Measurements from ENCODE around the gene MRPL45.
A peak's percentile ranks its signal among the peaks of the same experiment; 100 is the strongest.

The MRPL45 gene

DNA sequence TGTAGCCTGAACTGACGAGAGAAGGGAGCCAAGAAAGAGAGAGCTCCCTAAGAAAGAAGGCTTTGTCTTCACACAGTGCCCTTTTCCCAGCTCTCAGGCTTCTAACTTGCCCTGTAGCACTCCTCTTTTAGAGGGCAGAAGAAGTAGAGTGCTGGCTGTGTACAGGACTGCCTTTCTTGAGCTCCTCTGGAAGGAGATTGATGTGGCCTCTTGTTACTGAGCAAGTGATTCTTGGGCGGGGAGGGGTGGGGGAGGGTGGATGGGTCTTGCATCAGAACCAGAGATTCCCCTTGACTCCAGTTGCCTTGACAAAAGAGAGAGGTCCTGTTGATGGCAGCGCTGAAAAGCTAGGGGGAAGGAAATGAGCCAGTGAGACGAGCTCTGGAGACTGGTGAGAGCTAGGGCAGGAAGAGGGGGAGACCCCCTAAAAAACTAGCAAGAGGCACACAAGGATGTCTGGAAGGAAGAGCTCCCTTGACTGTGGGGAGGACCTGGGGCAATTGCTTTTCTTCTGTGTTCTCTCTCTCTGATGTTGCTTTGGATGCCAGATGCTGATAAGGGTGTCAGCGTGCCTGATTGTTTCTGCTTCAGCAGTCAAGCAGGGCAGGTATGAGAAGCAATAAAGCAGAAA is 28.4 kb downstream of the MRPL45 start:
- DNase-seq, result no peak

DNA sequence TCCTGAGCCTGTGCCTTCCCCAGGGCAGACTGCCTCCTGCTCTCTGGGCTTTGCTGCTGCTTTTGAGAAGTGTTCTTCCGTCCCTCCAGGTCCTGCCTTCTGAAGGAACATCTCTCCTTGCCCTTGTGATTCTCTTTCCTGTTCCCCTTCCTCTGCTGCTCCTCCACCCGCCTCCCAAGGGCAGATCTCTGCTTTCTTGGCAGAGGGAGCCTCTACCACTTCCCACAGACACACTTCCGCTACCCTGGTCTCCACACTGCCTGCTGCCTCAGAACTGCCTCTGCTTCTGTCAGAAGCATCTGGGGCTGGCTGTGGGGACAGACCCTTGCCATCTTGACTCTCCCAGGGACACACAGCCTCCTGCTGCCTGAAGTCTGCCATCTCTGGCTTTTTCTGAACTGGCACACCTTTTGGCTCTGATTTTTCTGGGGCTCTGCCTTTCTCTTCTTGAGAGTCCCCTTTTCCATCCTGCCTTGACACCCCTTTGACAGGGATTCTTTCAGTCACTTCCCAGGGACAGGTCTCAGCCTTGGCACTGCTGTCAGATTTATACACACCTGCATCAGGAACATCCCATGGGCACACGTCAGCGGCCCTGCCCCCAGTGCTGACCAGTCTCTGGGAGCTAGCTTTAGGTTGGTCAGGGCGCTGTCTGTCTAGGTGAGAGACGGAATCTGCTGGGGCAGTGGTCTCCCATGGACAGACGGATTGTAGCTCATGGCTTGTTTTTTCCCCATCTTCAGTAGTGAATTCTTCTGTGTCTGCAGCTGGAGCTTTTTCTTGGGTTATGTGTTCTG is 30.2 kb downstream of the MRPL45 start:
- no peak for DNase-seq

GRCh38 chr17:38327936-38328335 is 31.0 kb downstream of the MRPL45 start:
- DNase-seq, result no peak

DNA sequence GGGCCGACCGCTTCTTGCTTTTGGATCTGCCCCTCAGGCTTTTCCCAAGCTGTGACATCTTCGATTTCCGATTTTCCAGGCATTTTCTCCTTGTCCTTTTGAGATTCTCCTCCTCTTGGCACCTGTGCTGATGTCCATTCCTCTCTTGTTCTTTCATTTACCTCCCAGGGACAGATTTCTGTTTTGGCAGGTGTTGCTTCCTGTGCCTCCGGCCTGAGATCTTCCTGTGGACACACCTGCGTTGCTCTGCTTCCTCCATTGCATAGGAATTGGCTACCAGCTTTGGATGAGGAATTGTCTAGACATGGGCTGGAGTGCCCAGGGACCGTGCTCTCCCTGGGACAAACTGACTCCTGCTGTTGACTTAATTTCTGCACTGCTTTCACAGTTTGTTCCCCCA is 31.7 kb downstream of the MRPL45 start:
- no peak for DNase-seq

DNA sequence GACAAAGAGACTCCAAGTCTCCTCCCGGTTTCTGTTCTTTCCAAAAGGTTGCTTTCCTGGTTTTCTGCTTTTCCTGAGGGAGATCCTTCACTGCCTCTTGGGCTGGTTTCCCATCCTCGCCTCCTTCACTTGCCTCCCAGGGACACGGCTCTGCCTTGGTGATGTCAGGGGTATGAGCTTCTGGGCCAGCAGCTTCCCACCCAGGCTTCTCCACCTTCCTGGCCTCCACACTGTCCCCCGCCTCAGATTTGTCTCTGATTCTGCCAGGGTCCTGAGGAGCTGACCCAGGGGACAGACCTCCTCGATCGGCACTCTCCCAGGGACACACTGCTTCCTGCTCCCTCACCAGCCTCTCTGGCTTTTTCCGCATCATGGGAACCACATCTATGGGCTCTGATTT is 32.3 kb downstream of the MRPL45 start:
- DNase-seq, result no peak

DNA sequence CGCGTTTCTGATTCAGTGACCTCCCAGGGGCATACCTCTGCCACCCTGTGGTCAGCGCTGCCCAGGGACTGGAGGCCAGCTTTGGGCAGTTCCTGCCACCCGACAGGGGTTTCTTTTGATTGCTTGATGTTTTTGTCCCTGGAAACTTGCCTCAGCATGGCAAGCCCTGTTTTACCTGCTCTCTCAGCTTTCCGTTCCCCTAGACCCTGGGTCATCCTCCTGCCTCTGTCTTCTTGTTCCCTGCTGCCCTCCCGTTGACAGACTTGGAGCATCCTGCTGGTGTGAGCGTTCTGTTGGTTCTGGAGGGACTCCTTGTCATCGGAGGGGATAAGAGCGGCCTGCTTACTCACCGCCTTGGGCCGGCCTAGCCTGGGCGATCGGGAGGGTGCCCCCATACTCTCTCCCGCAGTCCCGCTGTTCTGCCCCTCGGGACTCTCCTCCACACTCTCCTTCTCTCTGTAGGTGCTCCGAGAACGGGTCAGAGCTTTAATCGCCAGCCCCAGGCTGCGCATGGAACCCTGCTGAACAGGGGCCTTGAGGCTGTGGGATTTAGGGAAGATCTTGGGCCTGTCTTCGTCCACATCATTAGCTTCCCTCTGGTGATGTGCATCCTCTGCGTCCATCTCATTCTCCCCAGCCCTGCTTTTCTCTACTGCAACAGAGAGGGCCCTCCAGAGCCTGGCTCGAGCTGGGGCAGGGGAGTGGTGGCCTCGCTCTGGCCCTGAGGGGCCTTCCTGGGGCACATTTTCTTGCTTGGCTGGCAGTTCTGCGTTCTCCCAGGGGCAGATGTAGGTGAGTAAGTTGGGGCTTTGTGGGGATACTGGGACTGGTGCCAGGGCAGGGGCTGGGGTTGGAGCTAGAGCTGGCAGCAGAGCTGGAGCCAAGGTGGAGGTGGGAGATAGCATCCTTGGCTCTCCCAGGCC is 33.1 kb downstream of the MRPL45 start:
- DNase-seq, result no peak

DNA sequence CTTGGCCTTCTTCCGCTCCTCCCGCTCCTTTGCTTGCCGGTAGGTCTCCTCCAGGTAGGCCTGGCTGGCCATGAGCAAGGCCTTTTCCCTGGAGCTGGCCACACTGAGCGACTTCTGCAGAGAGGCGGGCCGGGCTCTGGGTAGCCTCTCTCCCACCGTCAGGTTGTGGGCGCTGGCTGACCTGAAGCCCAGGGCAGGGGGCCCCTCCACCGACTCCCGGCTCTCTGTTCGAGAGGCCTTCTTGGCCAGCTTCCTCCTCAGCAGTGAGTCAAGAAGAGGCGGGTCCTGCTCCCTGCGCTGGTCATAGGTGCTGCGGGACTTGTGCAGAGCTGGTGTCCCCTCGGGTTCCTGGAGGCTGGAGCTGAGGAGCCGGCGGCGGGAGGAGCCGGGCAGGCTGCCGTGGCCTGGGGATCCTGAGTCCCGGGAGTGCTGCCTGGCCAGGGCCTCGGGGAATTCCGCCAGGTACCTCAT is 34.0 kb downstream of the MRPL45 start:
- DNase-seq, result no peak

DNA sequence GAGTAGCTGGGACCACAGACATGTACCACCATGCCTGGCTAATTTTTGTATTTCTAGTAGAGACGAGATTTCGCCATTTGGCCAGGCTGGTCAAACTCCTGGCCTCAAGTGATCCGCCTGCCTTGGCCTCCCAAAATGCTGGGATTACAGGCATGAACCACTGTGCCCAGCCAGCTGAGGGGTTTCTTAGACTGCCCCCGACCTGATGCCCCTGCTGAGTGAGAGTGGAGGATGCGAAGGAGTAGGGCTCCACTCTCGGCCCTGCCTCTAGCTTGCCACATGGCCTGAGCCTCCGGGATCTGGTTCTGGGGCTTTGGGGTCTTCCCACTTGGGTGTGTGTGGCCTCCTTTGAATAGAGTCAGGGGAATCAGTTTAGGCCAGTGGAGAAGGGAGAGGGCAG is 35.8 kb downstream of the MRPL45 start:
- no peak for DNase-seq

- DNase-seq, result peak; percentile 66
Measured at GRCh38 chr17:38333635-38334295, 36.8 kb downstream of the MRPL45 start.

GRCh38 chr17:38334480-38335364 is 37.8 kb downstream of the MRPL45 start:
- DNase-seq, result no peak

DNA sequence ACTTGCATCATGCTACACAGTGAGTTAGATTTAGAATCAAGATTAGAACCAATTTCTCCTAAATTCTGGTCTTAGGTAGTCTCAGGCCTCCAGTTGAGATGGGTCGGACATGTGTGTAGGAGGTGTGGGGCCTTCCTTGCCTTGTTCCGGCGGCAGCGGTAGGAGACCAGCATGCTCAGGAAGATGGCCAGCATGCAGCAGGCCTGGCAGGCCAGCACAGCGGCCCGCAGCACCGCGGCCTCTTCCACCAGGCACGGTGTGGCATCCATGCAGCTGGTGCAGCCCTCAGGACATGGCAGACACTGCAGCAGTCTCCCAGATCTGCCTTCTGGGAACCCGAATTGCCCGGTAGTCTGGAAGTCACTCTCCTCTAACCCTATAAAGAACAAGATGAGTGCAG is 39.9 kb downstream of the MRPL45 start:
- DNase-seq, result no peak

DNA sequence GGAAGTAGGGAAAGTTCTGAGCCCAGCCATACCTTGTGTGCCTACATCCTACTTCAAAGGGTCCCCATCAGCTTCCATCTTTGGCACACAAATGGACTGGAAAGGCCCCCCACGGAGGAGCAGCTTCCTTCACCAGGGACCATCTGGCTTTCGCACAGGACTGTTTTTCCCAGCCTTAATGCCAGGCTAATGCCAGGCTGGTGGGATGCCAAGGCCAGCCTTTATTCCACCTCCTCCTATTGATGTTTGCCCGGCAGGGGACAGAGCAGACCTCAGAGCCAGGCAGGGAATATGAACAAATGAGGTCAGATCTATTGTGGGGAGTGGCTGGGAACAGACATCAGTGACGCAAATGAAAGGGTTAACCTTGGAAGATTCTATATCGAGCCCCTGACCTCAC is 41.1 kb downstream of the MRPL45 start:
- DNase-seq, result no peak

DNA sequence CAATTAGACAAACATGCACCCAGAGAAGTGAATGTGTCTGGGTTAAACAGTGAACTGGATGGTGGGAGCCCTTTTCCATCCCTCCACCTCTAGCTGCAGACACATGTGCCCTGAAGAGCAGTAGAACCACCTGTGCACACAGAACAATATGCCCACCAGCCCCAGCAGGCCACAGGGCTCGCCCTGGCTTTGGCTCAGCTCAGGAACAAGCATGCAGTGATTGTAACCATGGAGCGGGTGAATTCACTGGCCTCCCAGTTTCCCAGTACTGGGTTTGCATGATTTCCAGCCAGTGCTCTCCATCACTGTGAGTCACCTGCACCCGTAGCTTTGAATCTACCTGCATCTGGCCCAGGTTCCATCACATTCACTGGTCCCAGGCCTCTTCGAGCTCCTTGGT is 41.6 kb downstream of the MRPL45 start:
- no peak for DNase-seq

GRCh38 chr17:38339891-38340290 is 42.9 kb downstream of the MRPL45 start:
- DNase-seq, result no peak

DNA sequence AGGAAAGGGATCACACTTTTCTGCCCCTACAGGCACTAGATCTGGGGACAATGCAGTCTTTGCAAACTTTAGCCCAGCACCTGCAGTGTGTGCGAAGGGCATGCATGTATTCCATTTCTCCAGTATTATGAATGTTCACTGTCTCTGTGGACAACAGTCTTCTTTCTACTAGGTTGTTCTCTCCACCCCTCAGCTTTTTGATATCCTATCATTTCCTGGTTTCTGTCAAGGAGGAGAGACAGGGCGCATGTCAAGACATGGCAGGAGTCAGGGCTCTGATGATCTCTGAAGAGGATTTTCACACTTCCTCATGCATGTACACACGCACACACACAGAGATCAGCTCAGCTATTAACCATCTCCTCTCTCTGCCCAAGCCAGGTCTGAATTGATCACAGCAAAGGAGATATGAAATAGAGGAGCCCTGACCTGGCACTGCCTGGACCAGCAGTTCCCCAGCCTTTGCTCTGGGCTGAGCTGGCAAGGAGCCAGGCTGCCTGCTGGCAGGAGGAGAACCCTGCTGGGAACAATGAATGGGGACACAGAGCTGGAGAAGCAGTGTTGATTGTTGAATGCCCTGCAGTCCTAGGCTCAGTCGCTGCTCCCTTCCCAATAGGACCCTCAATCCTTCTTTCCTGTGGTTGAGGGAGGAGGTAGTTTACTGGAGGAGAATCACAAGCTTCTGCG is 44.2 kb downstream of the MRPL45 start:
- DNase-seq, result no peak

- DNase-seq, result no peak
Measured at GRCh38 chr17:38342886-38343607, 46.1 kb downstream of the MRPL45 start.

DNA sequence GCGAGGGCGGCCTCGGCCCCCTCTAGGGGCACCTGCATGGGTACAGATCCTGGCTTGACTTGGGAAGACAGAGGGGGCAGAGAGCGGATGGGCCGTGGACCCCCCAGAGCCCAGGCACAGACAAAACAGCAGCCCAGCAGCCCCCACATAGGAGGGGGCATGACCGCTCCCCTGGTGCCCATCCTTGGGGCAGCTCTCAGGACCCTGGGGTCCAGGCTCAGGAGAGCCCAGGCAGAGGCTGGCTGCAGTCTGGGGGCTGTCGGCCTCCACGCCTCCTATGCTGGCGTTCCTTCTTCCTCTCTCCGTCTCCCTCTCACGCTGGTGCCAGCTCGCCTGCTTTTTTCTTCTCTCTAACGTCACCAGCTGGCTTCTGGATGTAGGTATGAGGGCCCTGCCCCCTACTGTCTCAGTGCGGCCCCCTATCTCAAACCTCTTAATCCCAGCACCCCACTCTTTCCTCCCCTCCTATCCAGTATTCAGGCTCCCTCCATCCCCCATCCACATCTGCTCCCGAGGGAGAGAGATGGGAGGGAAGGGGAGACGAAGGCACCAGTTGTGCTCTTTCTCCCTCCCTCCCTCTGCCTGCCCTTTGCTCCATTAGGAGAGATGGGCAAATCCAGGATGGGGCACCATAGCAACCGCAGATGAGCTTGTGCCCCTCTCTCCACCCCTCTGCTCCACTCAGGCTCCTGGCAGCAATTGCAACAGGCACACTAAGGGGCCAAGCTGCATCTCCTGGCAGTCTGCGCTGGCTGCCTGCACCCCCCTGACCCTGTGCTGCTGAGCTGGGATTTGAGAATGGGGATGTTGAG is 46.8 kb downstream of the MRPL45 start, which contains the start of gene GPR179:
Gene GPR179 (minus strand): TSS at position 349 of the 812 bp plus-strand sequence. CDS start 167 bp downstream, at position 182.
- no peak for DNase-seq

DNA sequence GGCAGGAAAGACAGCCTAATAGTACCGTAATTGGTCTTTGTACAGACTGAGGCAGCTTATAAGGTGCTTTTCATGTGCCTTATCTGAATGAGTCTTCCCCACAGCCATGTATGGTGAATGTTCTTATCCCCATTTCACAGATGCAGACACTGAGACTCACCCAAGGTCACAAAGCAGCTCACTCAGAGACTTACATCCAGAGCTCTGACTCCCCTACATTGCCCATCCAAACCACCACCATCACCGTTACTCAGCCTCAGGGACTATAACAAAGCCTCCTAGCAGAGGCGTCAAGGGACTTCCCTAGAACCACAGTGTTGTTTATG is 47.4 kb downstream of the MRPL45 start:
- DNase-seq, result no peak

GRCh38 chr17:38345743-38346142 is 48.8 kb downstream of the MRPL45 start:
- DNase-seq, result no peak
